A549 (cell line): Measurements from ENCODE around the gene RNF34. TPM values are rescaled to one million over a fixed set of nuclear protein-coding genes. Genes with fewer than 3 reads are reported as not detected.

ENCODE experiments used
- ATAC-seq, 2 experiments: fragments of 200-7000 bp in 1 of 2; fragments of >200 bp in 1 of 2; cut with Nextera tagmentation in 1 of 2; cut with Tn5 transposase in 1 of 2; 3 replicates each; pipeline versions ENCODE4 v1.8.0 to v1.9.1; 2018 to 2020; ENCODE audit warnings: mild to moderate bottlenecking in 1 of 2, moderate library complexity in 1 of 2
- CTCF ChIA-PET: fragments of 300-600 bp; sonication (Branson Sonifier 250); formaldehyde crosslinking; extraction: SDS; loops from one replicate; lab custom pipeline; 2021; ENCODE audit warnings: antibody characterized with exemption, inconsistent platforms; lab: Yijun Ruan, JAX
- POLR2A ChIA-PET: fragments of 350-600 bp; formaldehyde crosslinking; extraction: SDS; loops from one replicate; lab custom pipeline; 2021; ENCODE audit warnings: antibody characterized with exemption, inconsistent platforms; lab: Yijun Ruan, JAX
- DNase-seq, 2 experiments: peaks; one replicate each; pipeline versions ENCODE4 v3.0.0 to v3.0.0-alpha.2; 2011 to 2016; ENCODE audit warnings: low read depth in 1 of 2, low spot score in 1 of 2
- FAIRE-seq: peaks from 2 replicates; lab custom pipeline; 2011; peaks lifted over from hg19 to GRCh38; lab: Jason Lieb, UNC
- H3K27ac ChIP-seq, 2 experiments: fragments of >200 bp; sonication (Bioruptor Twin); formaldehyde crosslinking; 3 replicates each; pipeline ENCODE4 v1.5.1; 2016 to 2017
- H3K4me1 ChIP-seq: fragments of >200 bp; sonication (Bioruptor Twin); formaldehyde crosslinking; 3 replicates; pipeline ENCODE4 v1.6.1; 2016
- H3K4me2 ChIP-seq: fragments of >200 bp; sonication (Bioruptor Twin); formaldehyde crosslinking; 3 replicates; pipeline ENCODE4 v1.6.1; 2016
- H3K4me3 ChIP-seq: fragments of >200 bp; sonication (Bioruptor Twin); formaldehyde crosslinking; 3 replicates; pipeline ENCODE4 v1.5.1; 2016
- H3K9me3 ChIP-seq: fragments of >200 bp; sonication (Bioruptor Twin); formaldehyde crosslinking; 3 replicates; pipeline ENCODE4 v1.6.1; 2016
- BCL3 ChIP-seq: fragments of >200 bp; sonication (Bioruptor Twin); formaldehyde crosslinking; IDR thresholded peaks from 3 replicates; pipeline ENCODE4 v1.6.1; 2016
- CBX2 ChIP-seq: fragments of 200-600 bp; sonication (generic); IDR thresholded peaks from 2 replicates; pipeline ENCODE4 v1.6.1; 2016; ENCODE audit warnings: low read depth, mild to moderate bottlenecking, borderline replicate concordance
- CEBPB ChIP-seq, 2 experiments: fragments of >200 bp in 1 of 2; sonication (Bioruptor Twin) in 1 of 2; formaldehyde crosslinking in 1 of 2; IDR thresholded peaks; 2 replicates each; pipeline ENCODE4 v1.6.1; 2012 to 2016
- EHF ChIP-seq: fragments of 250-450 bp; sonication (Bioruptor Pico); IDR thresholded peaks from 2 replicates; pipeline ENCODE4 v1.5.0; 2020; ENCODE audit warnings: mild to moderate bottlenecking
- EHMT2 ChIP-seq: fragments of 200-600 bp; sonication (generic); IDR thresholded peaks from 2 replicates; pipeline ENCODE4 v1.6.1; 2016; ENCODE audit warnings: antibody characterized with exemption, low read depth, mild to moderate bottlenecking, moderate library complexity
- HOXA7 ChIP-seq: fragments of 250-450 bp; sonication (Bioruptor Pico); IDR thresholded peaks from 2 replicates; pipeline ENCODE4 v1.5.0; 2020; ENCODE audit warnings: mild to moderate bottlenecking, moderate library complexity
- JUN ChIP-seq, 2 experiments: fragments of >200 bp; sonication (Bioruptor Twin); formaldehyde crosslinking; IDR thresholded peaks; 2 replicates in 1 of 2; 3 replicates in 1 of 2; pipeline ENCODE4 v1.6.1; 2016 to 2017
- KDM1A ChIP-seq: fragments of 200-600 bp; sonication (generic); IDR thresholded peaks from 2 replicates; pipeline ENCODE4 v1.6.1; 2016; ENCODE audit warnings: low read depth, mild to moderate bottlenecking
- KDM5A ChIP-seq: fragments of 200-600 bp; sonication (generic); IDR thresholded peaks from 2 replicates; pipeline ENCODE4 v1.6.1; 2016; ENCODE audit warnings: antibody characterized with exemption, mild to moderate bottlenecking
- REST ChIP-seq: fragments of 200-600 bp; sonication (generic); IDR thresholded peaks from 2 replicates; pipeline ENCODE4 v1.6.1; 2016; ENCODE audit warnings: antibody characterized with exemption, mild to moderate bottlenecking, moderate library complexity
- SMC3 ChIP-seq: fragments of >200 bp; sonication (Bioruptor Twin); formaldehyde crosslinking; IDR thresholded peaks from 3 replicates; pipeline ENCODE4 v1.6.1; 2018; ENCODE audit warnings: inconsistent platforms
- TP53 ChIP-seq: fragments of 250-450 bp; sonication (Bioruptor Pico); IDR thresholded peaks from 2 replicates; pipeline ENCODE4 v1.5.0; 2021; ENCODE audit warnings: mild to moderate bottlenecking, moderate library complexity
- ZC3H11A ChIP-seq: fragments of 450-650 bp; IDR thresholded peaks from 2 replicates; pipeline ENCODE4 v1.6.1; 2014; ENCODE audit warnings: antibody characterized with exemption, mild to moderate bottlenecking
- ZFP36 ChIP-seq: fragments of 450-650 bp; IDR thresholded peaks from 2 replicates; pipeline ENCODE4 v1.6.1; 2014; ENCODE audit warnings: borderline replicate concordance; ENCODE audit not compliant: partially characterized antibody
- WGBS: methylation state at CpG from one replicate; pipeline ENCODE4 v1.1.6; 2017; ENCODE audit errors: missing lambda C conversion rate; 5-methylcytosine and 5-hydroxymethylcytosine counted together
- polyA plus RNA-seq, 4 experiments: library from polyadenylated mRNA; depleted of rRNA in 3 of 4; stranded (reverse); fragments of >200 nt; fragmentation: RNase III in 1 of 4; extraction: RNeasy Plus Mini Kit Qiagen cat#74134 plus additional on column Dnase treatment in 1 of 4; gene quantifications; 2 replicates in 3 of 4; 3 replicates in 1 of 4; pipeline ENCODE4 v1.2.3, GENCODE V29; 2011 to 2017
- TF ChIP-seq, protein P1 (sequence below): fragments of 150-350 bp; IDR thresholded peaks from 2 replicates; pipeline ENCODE4 v1.6.1; 2014; ENCODE audit warnings: low read depth, mild to moderate bottlenecking, low read length
- TF ChIP-seq, protein P2 (sequence below): IDR thresholded peaks from 2 replicates; pipeline ENCODE4 v1.6.1; 2012

The RNF34 gene
- polyA plus RNA-seq, 2 of the 4 experiments (the other 2 are of a cell fraction): 44.5 to 59.4 TPM

DNA sequence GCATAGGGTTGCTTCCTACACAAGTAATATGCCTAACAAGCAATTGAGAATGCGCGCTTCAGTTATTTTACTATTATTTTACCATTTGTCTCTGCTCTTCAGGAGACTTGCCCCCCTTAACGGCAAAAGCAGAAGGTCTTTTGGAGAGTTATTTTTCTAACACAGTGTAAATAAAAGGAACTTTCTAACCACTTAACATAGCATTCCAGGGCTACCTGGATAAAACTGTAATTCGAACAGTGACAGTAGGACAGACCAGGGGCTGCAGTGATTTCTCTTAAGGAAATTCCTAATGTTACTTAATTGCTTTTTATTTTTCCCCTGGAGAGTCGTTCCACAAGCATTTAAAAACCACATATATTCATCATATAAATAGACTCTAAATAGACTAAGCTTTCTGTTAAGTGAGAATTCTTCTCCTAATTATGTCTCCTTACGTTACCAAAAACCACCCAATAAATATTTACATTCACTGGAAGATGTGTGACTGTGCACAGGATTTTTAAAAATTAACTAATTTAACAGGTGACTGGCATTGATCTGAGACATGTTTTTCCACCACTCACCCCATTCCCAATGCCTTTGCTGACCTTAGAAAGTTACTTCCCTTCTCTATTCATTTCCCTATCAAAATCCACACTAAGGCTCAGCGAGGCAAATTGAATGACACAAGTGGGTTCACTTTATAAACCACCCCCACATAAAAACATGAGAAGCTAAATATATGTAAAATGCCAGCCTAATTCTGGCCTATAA, 72.4 kb downstream of the RNF34 start:
- Histone ChIP-seq H3K4me1 (peaks cover 4% of the 10 kb centered on the region; the same call in 1 of the 3 replicates), H3K9me3 (no peaks in the 10 kb centered on the region), H3K4me3 (no peak overlapping the region), H3K27ac (no peak overlapping the region), H3K4me2 (no peak overlapping the region)
- no peak for ATAC-seq
- DNase-seq: no peak
- FAIRE-seq: no peak
- TF ChIP-seq JUN (IDR thresholded peaks at IDR 0.05) (no peak), EHF (CRISPR knock-in tag) (no peak), ZC3H11A (no peak), TP53 (CRISPR knock-in tag) (no peak), CEBPB (IDR thresholded peaks at IDR 0.05) (no peak), HOXA7 (no peak), EHMT2 (no peak), REST (no peak), ZFP36 (no peak), BCL3 (no peak), CBX2 (no peak), KDM5A (no peak), SMC3 (no peak), KDM1A (no peak)
- TF ChIP-seq, protein P1, sequence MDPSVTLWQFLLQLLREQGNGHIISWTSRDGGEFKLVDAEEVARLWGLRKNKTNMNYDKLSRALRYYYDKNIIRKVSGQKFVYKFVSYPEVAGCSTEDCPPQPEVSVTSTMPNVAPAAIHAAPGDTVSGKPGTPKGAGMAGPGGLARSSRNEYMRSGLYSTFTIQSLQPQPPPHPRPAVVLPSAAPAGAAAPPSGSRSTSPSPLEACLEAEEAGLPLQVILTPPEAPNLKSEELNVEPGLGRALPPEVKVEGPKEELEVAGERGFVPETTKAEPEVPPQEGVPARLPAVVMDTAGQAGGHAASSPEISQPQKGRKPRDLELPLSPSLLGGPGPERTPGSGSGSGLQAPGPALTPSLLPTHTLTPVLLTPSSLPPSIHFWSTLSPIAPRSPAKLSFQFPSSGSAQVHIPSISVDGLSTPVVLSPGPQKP: no peak
- TF ChIP-seq, protein P2, sequence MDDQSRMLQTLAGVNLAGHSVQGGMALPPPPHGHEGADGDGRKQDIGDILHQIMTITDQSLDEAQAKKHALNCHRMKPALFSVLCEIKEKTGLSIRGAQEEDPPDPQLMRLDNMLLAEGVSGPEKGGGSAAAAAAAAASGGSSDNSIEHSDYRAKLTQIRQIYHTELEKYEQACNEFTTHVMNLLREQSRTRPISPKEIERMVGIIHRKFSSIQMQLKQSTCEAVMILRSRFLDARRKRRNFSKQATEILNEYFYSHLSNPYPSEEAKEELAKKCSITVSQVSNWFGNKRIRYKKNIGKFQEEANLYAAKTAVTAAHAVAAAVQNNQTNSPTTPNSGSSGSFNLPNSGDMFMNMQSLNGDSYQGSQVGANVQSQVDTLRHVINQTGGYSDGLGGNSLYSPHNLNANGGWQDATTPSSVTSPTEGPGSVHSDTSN: no peak
- ChIA-PET POLR2A (no interaction called here), CTCF (interaction anchor here (0.6 to 1.7 kb wide), 6 partner anchors 26 to 250 kb away, joined by 3 to 5 read pairs (median 4); no protein-coding TSS in a partner anchor)
- WGBS: 78% methylated on average over 7 of the region's 7 CpGs

Other genes starting within 250 kb of the RNF34 start
- 27.5 and 30.9 TPM in 2 replicates for gene P2RX4, start 190.0 kb upstream of the RNF34 start, polyA plus RNA-seq (2011; rRNA removed)
- gene P2RX4, start 190.0 kb upstream of the RNF34 start, polyA plus RNA-seq (2017; fragmentation: RNase III; extraction: RNeasy Plus Mini Kit Qiagen cat#74134 plus additional on column Dnase treatment): 13.5 to 17.5 TPM (median 16.0 TPM) in 3 replicates
- gene CAMKK2, start 103.4 kb upstream of the RNF34 start, polyA plus RNA-seq (2011; rRNA removed): 24.8 and 25.9 TPM in 2 replicates
- gene CAMKK2, start 103.4 kb upstream of the RNF34 start, polyA plus RNA-seq (2017; fragmentation: RNase III; extraction: RNeasy Plus Mini Kit Qiagen cat#74134 plus additional on column Dnase treatment): 15.3 to 16.5 TPM (median 16.3 TPM) in 3 replicates
- gene ANAPC5, start 47.7 kb upstream of the RNF34 start, polyA plus RNA-seq (2011; rRNA removed): 213 and 225 TPM in 2 replicates
- gene ANAPC5, start 47.7 kb upstream of the RNF34 start, polyA plus RNA-seq (2017; fragmentation: RNase III; extraction: RNeasy Plus Mini Kit Qiagen cat#74134 plus additional on column Dnase treatment): 88.4 to 91.9 TPM (median 91.6 TPM) in 3 replicates
- gene KDM2B, start 180.9 kb downstream of the RNF34 start, polyA plus RNA-seq (2011; rRNA removed): 10.4 and 12.7 TPM in 2 replicates
- 18.1 to 18.4 TPM (median 18.3 TPM) in 3 replicates for gene KDM2B, start 180.9 kb downstream of the RNF34 start, polyA plus RNA-seq (2017; fragmentation: RNase III; extraction: RNeasy Plus Mini Kit Qiagen cat#74134 plus additional on column Dnase treatment)
- 22.1 and 26.6 TPM in 2 replicates for gene ORAI1, start 226.4 kb downstream of the RNF34 start, polyA plus RNA-seq (2011; rRNA removed)
- 17.8 to 20.2 TPM (median 18.7 TPM) in 3 replicates for gene ORAI1, start 226.4 kb downstream of the RNF34 start, polyA plus RNA-seq (2017; fragmentation: RNase III; extraction: RNeasy Plus Mini Kit Qiagen cat#74134 plus additional on column Dnase treatment)